CD4-positive, alpha-beta T cell (primary cell): ENCODE results near the gene RPL36. TPM values are rescaled to one million over a fixed set of nuclear protein-coding genes. Genes with fewer than 3 reads are reported as not detected.

ENCODE experiments used
- ATAC-seq: fragments of 200-7000 bp; cut with Tn5 transposase; one replicate; pipeline ENCODE4 v1.10.0; 2022; ENCODE audit warnings: mild to moderate bottlenecking; ENCODE audit not compliant: poor library complexity
- CTCF ChIA-PET: fragments of 350-600 bp; sonication (Branson Sonifier 250); formaldehyde crosslinking; loops from one replicate; lab custom pipeline; 2021; ENCODE audit warnings: antibody characterized with exemption, inconsistent platforms; lab: Charles Lee
- POLR2A ChIA-PET: fragments of 350-600 bp; sonication (Branson Sonifier 250); formaldehyde crosslinking; loops from one replicate; lab custom pipeline; 2021; ENCODE audit warnings: antibody characterized with exemption, inconsistent platforms; lab: Charles Lee
- DNase-seq, 14 experiments: peaks; one replicate each; pipeline ENCODE4 v3.0.0-alpha.2; 2013 to 2020; ENCODE audit warnings: mixed read lengths in 2 of 14
- H3K27ac ChIP-seq, 2 donors: one replicate each; pipeline versions ENCODE4 v1.5.1 to v1.7.0; 2013; ENCODE audit warnings: low read length in 2 of 2, low read depth in 1 of 2, mild to moderate bottlenecking in 1 of 2
- H3K27me3 ChIP-seq, 2 experiments: 1 replicate in 1 of 2; 2 replicates in 1 of 2; pipeline versions ENCODE4 v1.6.1 to v1.7.0; 2013; ENCODE audit warnings: low read length in 2 of 2, control low read depth in 1 of 2, mild to moderate bottlenecking in 1 of 2, moderate library complexity in 1 of 2; ENCODE audit not compliant: insufficient read depth in 2 of 2, control insufficient read depth in 1 of 2
- H3K36me3 ChIP-seq: one replicate; pipeline ENCODE4 v1.6.1; 2013; ENCODE audit warnings: low read length, control low read depth; ENCODE audit not compliant: insufficient read depth
- H3K4me1 ChIP-seq: one replicate; pipeline ENCODE4 v1.6.1; 2013; ENCODE audit warnings: low read length, control low read depth; ENCODE audit not compliant: insufficient read depth
- H3K4me3 ChIP-seq: one replicate; pipeline ENCODE4 v1.5.1; 2013; ENCODE audit warnings: mild to moderate bottlenecking, low read length, moderate library complexity
- H3K9me3 ChIP-seq, 2 experiments: 1 replicate in 1 of 2; 2 replicates in 1 of 2; pipeline versions ENCODE4 v1.6.1 to v1.7.0; 2013; ENCODE audit warnings: low read length in 2 of 2, mild to moderate bottlenecking in 2 of 2, control low read depth in 1 of 2, moderate library complexity in 1 of 2; ENCODE audit not compliant: control insufficient read depth in 1 of 2, insufficient read depth in 1 of 2
- H3K27ac Mint-ChIP-seq: one replicate; pipeline ENCODE4 v1.8.0; 2020; ENCODE audit warnings: mixed read lengths
- H3K27me3 Mint-ChIP-seq: one replicate; pipeline ENCODE4 v1.8.0; 2021; ENCODE audit warnings: mixed read lengths
- H3K36me3 Mint-ChIP-seq: one replicate; pipeline ENCODE4 v1.8.0; 2021; ENCODE audit warnings: low read depth, mixed read lengths
- H3K4me1 Mint-ChIP-seq: one replicate; pipeline ENCODE4 v1.8.0; 2021; ENCODE audit warnings: low read depth, mixed read lengths
- H3K4me3 Mint-ChIP-seq: one replicate; pipeline ENCODE4 v1.8.0; 2020; ENCODE audit warnings: mild to moderate bottlenecking, mixed read lengths
- H3K9me3 Mint-ChIP-seq: one replicate; pipeline ENCODE4 v1.8.0; 2020; ENCODE audit warnings: mixed read lengths
- intact Hi-C, 2 experiments: fragments of 100-400 bp; cut with DNase I in 1 of 2; cut with micrococcal nuclease in 1 of 2; formaldehyde crosslinking; loops; one replicate each; pipeline versions ENCODE4 v1.15.1 to v1.9.0; 2023 to 2025; cut with DNase I, micrococcal nuclease
- total RNA-seq, 174 experiments: library from RNA in 2 of 174; stranded (reverse) in 2 of 174; gene quantifications; one replicate each; pipeline ENCODE4 v1.2.3 and lab custom pipeline; 2021 to 2026
- TF ChIP-seq, protein P1 (sequence below): fragments of 200-600 bp; IDR thresholded peaks from one replicate; pipeline ENCODE4 v1.8.0; 2022; ENCODE audit warnings: antibody characterized with exemption, mild to moderate bottlenecking

Gene RPL36
- total RNA-seq, 2 experiments from 2014 or later: 1,509 to 1,565 TPM

GRCh38 chr19:5718579-5719273 lies 28.6 kb downstream of the RPL36 start:
- peak overlapping the region; percentile 82 to 88 for H3K27ac ChIP-seq
- Mint-ChIP-seq H3K4me3 (peak overlapping the region; percentile 94), H3K9me3 (no peaks in the 10 kb centered on the region), H3K27me3 (no peaks in the 10 kb centered on the region), H3K27ac (peak overlapping the region; percentile 96), H3K4me1 (peaks cover 26% of the 10 kb centered on the region), H3K36me3 (peaks cover 27% of the 10 kb centered on the region)
- ChIA-PET CTCF (interaction anchor here (1.3 to 3.4 kb wide), 3 partner anchors 29 to 85 kb away, joined by 6 to 13 read pairs (median 6); partner anchors contain the start of genes NRTN and RPL36), POLR2A (interaction anchor here (1.0 to 2.2 kb wide), 4 partner anchors 27 to 32 kb away, joined by 4 to 29 read pairs (median 14); partner anchors contain the start of gene RPL36)
- peaks cover 34% of the 10 kb centered on the region for H3K4me1 ChIP-seq
- peak overlapping the region; percentile 69 for H3K4me3 ChIP-seq
- TF ChIP-seq, protein P1, sequence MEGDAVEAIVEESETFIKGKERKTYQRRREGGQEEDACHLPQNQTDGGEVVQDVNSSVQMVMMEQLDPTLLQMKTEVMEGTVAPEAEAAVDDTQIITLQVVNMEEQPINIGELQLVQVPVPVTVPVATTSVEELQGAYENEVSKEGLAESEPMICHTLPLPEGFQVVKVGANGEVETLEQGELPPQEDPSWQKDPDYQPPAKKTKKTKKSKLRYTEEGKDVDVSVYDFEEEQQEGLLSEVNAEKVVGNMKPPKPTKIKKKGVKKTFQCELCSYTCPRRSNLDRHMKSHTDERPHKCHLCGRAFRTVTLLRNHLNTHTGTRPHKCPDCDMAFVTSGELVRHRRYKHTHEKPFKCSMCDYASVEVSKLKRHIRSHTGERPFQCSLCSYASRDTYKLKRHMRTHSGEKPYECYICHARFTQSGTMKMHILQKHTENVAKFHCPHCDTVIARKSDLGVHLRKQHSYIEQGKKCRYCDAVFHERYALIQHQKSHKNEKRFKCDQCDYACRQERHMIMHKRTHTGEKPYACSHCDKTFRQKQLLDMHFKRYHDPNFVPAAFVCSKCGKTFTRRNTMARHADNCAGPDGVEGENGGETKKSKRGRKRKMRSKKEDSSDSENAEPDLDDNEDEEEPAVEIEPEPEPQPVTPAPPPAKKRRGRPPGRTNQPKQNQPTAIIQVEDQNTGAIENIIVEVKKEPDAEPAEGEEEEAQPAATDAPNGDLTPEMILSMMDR: no peak
- peaks cover 19% of the 10 kb centered on the region for H3K36me3 ChIP-seq
- intact Hi-C loops: no loop called here
- no peaks in the 10 kb centered on the region for H3K27me3 ChIP-seq
- ATAC-seq (no peak), DNase-seq (peak in 2 of 14 experiments; percentile 36 to 51)
- no peaks in the 10 kb centered on the region for H3K9me3 ChIP-seq

- POLR2A ChIA-PET: interaction anchor here (0.9 to 2.2 kb wide), 22 partner anchors 20 to 1957 kb away, joined by 3 to 37 read pairs (median 5); partner anchors contain the start of genes CHAF1A, CLPP, DPP9 and DUS3L
- Mint-ChIP-seq H3K4me3 (peak overlapping the region; percentile 94), H3K27ac (peak overlapping the region; percentile 96), H3K27me3 (no peaks in the 10 kb centered on the region), H3K4me1 (peaks cover 26% of the 10 kb centered on the region), H3K9me3 (no peaks in the 10 kb centered on the region), H3K36me3 (peaks cover 21% of the 10 kb centered on the region)
- H3K27me3 ChIP-seq: no peaks in the 10 kb centered on the region
- H3K36me3 ChIP-seq: peaks cover 14% of the 10 kb centered on the region
- DNase-seq: peak in 6 of 14 experiments; percentile 8 to 68 (median 16)
- CTCF ChIA-PET: interaction anchor here (1.3 to 3.4 kb wide), 6 partner anchors 29 to 928 kb away, joined by 6 to 20 read pairs (median 6); partner anchors contain the start of genes FEM1A, NRTN, RPL36 and SAFB
- no peaks in the 10 kb centered on the region for H3K9me3 ChIP-seq
- TF ChIP-seq, protein P1: no peak
- peak overlapping the region; percentile 82 to 88 for H3K27ac ChIP-seq
- intact Hi-C loops: no loop called here
- peak overlapping the region; percentile 69 for H3K4me3 ChIP-seq
- no peak for ATAC-seq
- peaks cover 34% of the 10 kb centered on the region for H3K4me1 ChIP-seq
Measured at GRCh38 chr19:5719274-5719960, 29.3 kb downstream of the RPL36 start.
